ENCODE results near the gene SOX6. TPM values are rescaled to one million over a fixed set of nuclear protein-coding genes. Genes with fewer than 3 reads are reported as not detected.

The SOX6 gene
- total RNA-seq, 1 donor from 2014 or later = 7.6 TPM

GRCh38 chr11:16009021-16009420 is 347.3 kb downstream of the SOX6 start:
- no peak overlapping the region for H2AFZ ChIP-seq (replicated peaks)
- no peaks in the 10 kb centered on the region for H3K9me3 Mint-ChIP-seq
- no peak for DNase-seq (ENCODE audit: low spot score)
- H3K27ac ChIP-seq = no peak overlapping the region
- peaks cover 9% of the 10 kb centered on the region for H3K4me1 Mint-ChIP-seq
- H3K4me3 ChIP-seq = no peak overlapping the region
- no peaks in the 10 kb centered on the region for H3K27me3 Mint-ChIP-seq (ENCODE audit: insufficient read depth, low read depth)
- H3K9ac ChIP-seq = no peak overlapping the region
- no peaks in the 10 kb centered on the region for H3K36me3 ChIP-seq
- no peaks in the 10 kb centered on the region for H3F3A ChIP-seq (ENCODE audit: low read depth)
- H3K4me2 ChIP-seq = no peak overlapping the region
- H4K20me1 ChIP-seq (ENCODE audit: low read depth) = no peaks in the 10 kb centered on the region
- H3K9me3 ChIP-seq (ENCODE audit: low read depth) = no peaks in the 10 kb centered on the region
- no peaks in the 10 kb centered on the region for H3K27me3 ChIP-seq
- TF ChIP-seq, protein P1, sequence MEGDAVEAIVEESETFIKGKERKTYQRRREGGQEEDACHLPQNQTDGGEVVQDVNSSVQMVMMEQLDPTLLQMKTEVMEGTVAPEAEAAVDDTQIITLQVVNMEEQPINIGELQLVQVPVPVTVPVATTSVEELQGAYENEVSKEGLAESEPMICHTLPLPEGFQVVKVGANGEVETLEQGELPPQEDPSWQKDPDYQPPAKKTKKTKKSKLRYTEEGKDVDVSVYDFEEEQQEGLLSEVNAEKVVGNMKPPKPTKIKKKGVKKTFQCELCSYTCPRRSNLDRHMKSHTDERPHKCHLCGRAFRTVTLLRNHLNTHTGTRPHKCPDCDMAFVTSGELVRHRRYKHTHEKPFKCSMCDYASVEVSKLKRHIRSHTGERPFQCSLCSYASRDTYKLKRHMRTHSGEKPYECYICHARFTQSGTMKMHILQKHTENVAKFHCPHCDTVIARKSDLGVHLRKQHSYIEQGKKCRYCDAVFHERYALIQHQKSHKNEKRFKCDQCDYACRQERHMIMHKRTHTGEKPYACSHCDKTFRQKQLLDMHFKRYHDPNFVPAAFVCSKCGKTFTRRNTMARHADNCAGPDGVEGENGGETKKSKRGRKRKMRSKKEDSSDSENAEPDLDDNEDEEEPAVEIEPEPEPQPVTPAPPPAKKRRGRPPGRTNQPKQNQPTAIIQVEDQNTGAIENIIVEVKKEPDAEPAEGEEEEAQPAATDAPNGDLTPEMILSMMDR (IDR thresholded peaks at IDR 0.05) = no peak
- TF ChIP-seq EZH2phosphoT487 (IDR thresholded peaks at IDR 0.05) = no peak
- TF ChIP-seq EZH2 (IDR thresholded peaks at IDR 0.05) = no peak
- H3K27ac Mint-ChIP-seq = no peak overlapping the region
- H3K36me3 Mint-ChIP-seq = peaks cover 12% of the 10 kb centered on the region
- no peak overlapping the region for H3K4me3 Mint-ChIP-seq
- H3K79me2 ChIP-seq (ENCODE audit: low read depth) = no peaks in the 10 kb centered on the region
- H3K4me1 ChIP-seq = peaks cover 11% of the 10 kb centered on the region

GRCh38 chr11:16007514-16007913 is 348.8 kb downstream of the SOX6 start:
- no peaks in the 10 kb centered on the region for H4K20me1 ChIP-seq (ENCODE audit: low read depth)
- H3K4me3 Mint-ChIP-seq = no peak overlapping the region
- H3K4me1 ChIP-seq = peaks cover 9% of the 10 kb centered on the region
- peaks cover under 1% of the 10 kb centered on the region for H3F3A ChIP-seq (ENCODE audit: low read depth)
- DNase-seq (ENCODE audit: low spot score) = no peak
- no peaks in the 10 kb centered on the region for H3K27me3 ChIP-seq
- peaks cover 9% of the 10 kb centered on the region for H3K36me3 Mint-ChIP-seq
- H3K9me3 Mint-ChIP-seq = no peaks in the 10 kb centered on the region
- H3K36me3 ChIP-seq = no peaks in the 10 kb centered on the region
- no peak overlapping the region for H3K4me3 ChIP-seq
- no peak overlapping the region for H3K27ac ChIP-seq
- H3K27me3 Mint-ChIP-seq (ENCODE audit: insufficient read depth, low read depth) = no peaks in the 10 kb centered on the region
- H2AFZ ChIP-seq (replicated peaks) = no peak overlapping the region
- H3K79me2 ChIP-seq (ENCODE audit: low read depth) = no peaks in the 10 kb centered on the region
- no peak overlapping the region for H3K9ac ChIP-seq
- no peaks in the 10 kb centered on the region for H3K9me3 ChIP-seq (ENCODE audit: low read depth)
- H3K27ac Mint-ChIP-seq = no peak overlapping the region
- H3K4me2 ChIP-seq = no peak overlapping the region
- TF ChIP-seq EZH2 (IDR thresholded peaks at IDR 0.05) (no peak), EZH2phosphoT487 (IDR thresholded peaks at IDR 0.05) (no peak)
- TF ChIP-seq, protein P1 (IDR thresholded peaks at IDR 0.05) = no peak
- peaks cover 3% of the 10 kb centered on the region for H3K4me1 Mint-ChIP-seq

- H3K27ac Mint-ChIP-seq = no peak overlapping the region
- H3K27me3 Mint-ChIP-seq (ENCODE audit: insufficient read depth, low read depth) = no peaks in the 10 kb centered on the region
- no peaks in the 10 kb centered on the region for H3K27me3 ChIP-seq
Observed at GRCh38 chr11:16002942-16003341, 353.4 kb downstream of the SOX6 start.

More at GRCh38 chr11:16002942-16003341, 353.4 kb downstream of the SOX6 start:
- peaks cover 4% of the 10 kb centered on the region for H3F3A ChIP-seq (ENCODE audit: low read depth)
- no peak for TF ChIP-seq EZH2 (IDR thresholded peaks at IDR 0.05)
- TF ChIP-seq, protein P1 (IDR thresholded peaks at IDR 0.05) = no peak
- TF ChIP-seq EZH2phosphoT487 (IDR thresholded peaks at IDR 0.05) = no peak
- no peak for DNase-seq (ENCODE audit: low spot score)
- no peaks in the 10 kb centered on the region for H3K79me2 ChIP-seq (ENCODE audit: low read depth)
- no peak overlapping the region for H3K4me3 ChIP-seq
- H3K9me3 ChIP-seq (ENCODE audit: low read depth) = no peaks in the 10 kb centered on the region
- Mint-ChIP-seq H3K4me1 (peaks cover 18% of the 10 kb centered on the region), H3K4me3 (no peak overlapping the region), H3K36me3 (peaks cover 12% of the 10 kb centered on the region), H3K9me3 (no peaks in the 10 kb centered on the region)
- H3K4me1 ChIP-seq = peaks cover 14% of the 10 kb centered on the region
- no peaks in the 10 kb centered on the region for H4K20me1 ChIP-seq (ENCODE audit: low read depth)
- no peak overlapping the region for H3K27ac ChIP-seq
- H2AFZ ChIP-seq (replicated peaks) = no peak overlapping the region
- no peaks in the 10 kb centered on the region for H3K36me3 ChIP-seq
- H3K9ac ChIP-seq = no peak overlapping the region
- H3K4me2 ChIP-seq = no peak overlapping the region
